ENCODE measurements around the gene ATG16L1. TPM values are rescaled to one million over a fixed set of nuclear protein-coding genes. Genes with fewer than 3 reads are reported as not detected.

ATG16L1 gene
- total and polyA plus RNA-seq, 2 donors (not counting 3 experiments of a cell fraction or from before 2014, with no cell fraction given): 18.1 to 29.8 TPM

DNA sequence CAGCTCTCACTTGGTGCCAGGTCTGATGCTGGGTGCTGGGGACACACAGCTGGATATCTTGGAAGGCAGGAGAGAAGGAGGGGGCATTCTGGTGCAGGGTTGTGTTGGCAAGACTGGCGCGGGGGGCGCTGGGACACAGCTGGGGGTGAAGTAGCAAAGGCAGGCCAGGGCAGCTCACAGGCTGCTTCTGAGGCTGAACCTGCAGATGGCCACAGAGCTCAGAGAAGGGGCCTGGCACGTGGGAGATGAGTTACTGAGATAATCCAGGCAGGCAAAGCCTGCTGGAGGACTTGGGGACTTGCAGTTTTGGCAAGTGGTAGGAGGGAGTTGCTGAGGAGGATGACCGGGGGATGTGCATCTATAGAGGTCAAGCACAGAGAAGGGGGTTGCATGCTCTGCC lies 86.6 kb downstream of the ATG16L1 start:
- ChIA-PET CTCF (no interaction called here), POLR2A (no interaction called here)
- H3K9ac ChIP-seq (replicated peaks; ENCODE audit: extremely low read depth, insufficient read depth, low read length): no peak overlapping the region
- peaks cover 0 to 2% of the 10 kb centered on the region in 2 experiments for H3K27me3 ChIP-seq (ENCODE audit: control insufficient read depth in 2 of 2, insufficient read depth in 2 of 2, low read length in 2 of 2)
- H3K4me2 ChIP-seq (ENCODE audit: insufficient read depth, low read length): no peak overlapping the region
- H2AFZ ChIP-seq (ENCODE audit: low read depth, low read length): no peak overlapping the region
- H3K9me1 ChIP-seq (replicated peaks; ENCODE audit: control insufficient read depth, extremely low read depth, insufficient read depth, low read length): no peaks in the 10 kb centered on the region
- DNase-seq (ENCODE audit: low read depth, low spot score): no peak
- intact Hi-C loops (cut with micrococcal nuclease) (no loop called here), dilution Hi-C loops (cut with MboI; ENCODE audit: extremely low pct_ligation_motif_present, low sequenced_read_pairs) (no loop called here)
- TF ChIP-seq FOS (IDR thresholded peaks at IDR 0.05; ENCODE audit: borderline replicate concordance, insufficient read depth, low read length): no peak
- TF ChIP-seq, protein P1, sequence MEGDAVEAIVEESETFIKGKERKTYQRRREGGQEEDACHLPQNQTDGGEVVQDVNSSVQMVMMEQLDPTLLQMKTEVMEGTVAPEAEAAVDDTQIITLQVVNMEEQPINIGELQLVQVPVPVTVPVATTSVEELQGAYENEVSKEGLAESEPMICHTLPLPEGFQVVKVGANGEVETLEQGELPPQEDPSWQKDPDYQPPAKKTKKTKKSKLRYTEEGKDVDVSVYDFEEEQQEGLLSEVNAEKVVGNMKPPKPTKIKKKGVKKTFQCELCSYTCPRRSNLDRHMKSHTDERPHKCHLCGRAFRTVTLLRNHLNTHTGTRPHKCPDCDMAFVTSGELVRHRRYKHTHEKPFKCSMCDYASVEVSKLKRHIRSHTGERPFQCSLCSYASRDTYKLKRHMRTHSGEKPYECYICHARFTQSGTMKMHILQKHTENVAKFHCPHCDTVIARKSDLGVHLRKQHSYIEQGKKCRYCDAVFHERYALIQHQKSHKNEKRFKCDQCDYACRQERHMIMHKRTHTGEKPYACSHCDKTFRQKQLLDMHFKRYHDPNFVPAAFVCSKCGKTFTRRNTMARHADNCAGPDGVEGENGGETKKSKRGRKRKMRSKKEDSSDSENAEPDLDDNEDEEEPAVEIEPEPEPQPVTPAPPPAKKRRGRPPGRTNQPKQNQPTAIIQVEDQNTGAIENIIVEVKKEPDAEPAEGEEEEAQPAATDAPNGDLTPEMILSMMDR (IDR thresholded peaks at IDR 0.05; ENCODE audit: extremely low read depth in 1 of 2, insufficient read depth in 1 of 2, low read depth in 1 of 2, low read length in 2 of 2): no peak
- TF ChIP-seq POLR2A (IDR thresholded peaks at IDR 0.05; ENCODE audit: low read depth, low read length): no peak
- TF ChIP-seq MYC (IDR thresholded peaks at IDR 0.05; ENCODE audit: low read depth, low read length): no peak
- no peak for TF ChIP-seq EZH2 (IDR thresholded peaks at IDR 0.05; ENCODE audit: borderline replicate concordance, low read depth, low read length, severe bottlenecking)
- TF ChIP-seq GATA2 (IDR thresholded peaks at IDR 0.05; ENCODE audit: insufficient read depth, insufficient read length, low read depth, low read length): no peak
- TF ChIP-seq, protein P2, sequence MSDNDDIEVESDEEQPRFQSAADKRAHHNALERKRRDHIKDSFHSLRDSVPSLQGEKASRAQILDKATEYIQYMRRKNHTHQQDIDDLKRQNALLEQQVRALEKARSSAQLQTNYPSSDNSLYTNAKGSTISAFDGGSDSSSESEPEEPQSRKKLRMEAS (IDR thresholded peaks at IDR 0.05; ENCODE audit: insufficient read depth, insufficient read length): no peak
- TF ChIP-seq JUN (IDR thresholded peaks at IDR 0.05; ENCODE audit: borderline replicate concordance, insufficient read depth, insufficient read length, low read depth): no peak
- TF ChIP-seq POLR2AphosphoS5 (IDR thresholded peaks at IDR 0.05; ENCODE audit: insufficient read depth, low read depth, low read length): no peak
- H3K4me1 ChIP-seq (ENCODE audit: control insufficient read depth, extremely low read depth, insufficient read depth, low read length): no peaks in the 10 kb centered on the region
- H3K79me2 ChIP-seq (ENCODE audit: control insufficient read depth, insufficient read depth, low read length): no peaks in the 10 kb centered on the region
- no peak for FAIRE-seq
- no peaks in the 10 kb centered on the region for H3K9me3 ChIP-seq (replicated peaks; ENCODE audit: control insufficient read depth, insufficient read depth, low read length)
- H4K20me1 ChIP-seq (replicated peaks; ENCODE audit: control insufficient read depth, extremely low read depth, insufficient read depth, low read length): no peaks in the 10 kb centered on the region
- no peak overlapping the region for H3K4me3 ChIP-seq (replicated peaks in 1 of 3; ENCODE audit: insufficient read depth in 1 of 3, low read depth in 1 of 3, low read length in 3 of 3)
- BruUV-seq (replicated peaks): no TSS peak
- H3K36me3 ChIP-seq (ENCODE audit: control insufficient read depth in 2 of 2, extremely low read depth in 1 of 2, insufficient read depth in 2 of 2, low read length in 2 of 2): no peaks in the 10 kb centered on the region
- H3K27ac ChIP-seq (ENCODE audit: insufficient read depth, low read depth, low read length): no peak overlapping the region
